Ramos (cell line): Measurements from ENCODE around the gene M6PR.

ENCODE experiments used
- in situ Hi-C: fragments of 300-500 bp; cut with MboI; formaldehyde crosslinking; loops from one replicate; pipeline ENCODE4 v1.14.3; 2022; ENCODE audit warnings: low sequenced_read_pairs; ENCODE audit not compliant: unreplicated experiment

The M6PR gene

DNA sequence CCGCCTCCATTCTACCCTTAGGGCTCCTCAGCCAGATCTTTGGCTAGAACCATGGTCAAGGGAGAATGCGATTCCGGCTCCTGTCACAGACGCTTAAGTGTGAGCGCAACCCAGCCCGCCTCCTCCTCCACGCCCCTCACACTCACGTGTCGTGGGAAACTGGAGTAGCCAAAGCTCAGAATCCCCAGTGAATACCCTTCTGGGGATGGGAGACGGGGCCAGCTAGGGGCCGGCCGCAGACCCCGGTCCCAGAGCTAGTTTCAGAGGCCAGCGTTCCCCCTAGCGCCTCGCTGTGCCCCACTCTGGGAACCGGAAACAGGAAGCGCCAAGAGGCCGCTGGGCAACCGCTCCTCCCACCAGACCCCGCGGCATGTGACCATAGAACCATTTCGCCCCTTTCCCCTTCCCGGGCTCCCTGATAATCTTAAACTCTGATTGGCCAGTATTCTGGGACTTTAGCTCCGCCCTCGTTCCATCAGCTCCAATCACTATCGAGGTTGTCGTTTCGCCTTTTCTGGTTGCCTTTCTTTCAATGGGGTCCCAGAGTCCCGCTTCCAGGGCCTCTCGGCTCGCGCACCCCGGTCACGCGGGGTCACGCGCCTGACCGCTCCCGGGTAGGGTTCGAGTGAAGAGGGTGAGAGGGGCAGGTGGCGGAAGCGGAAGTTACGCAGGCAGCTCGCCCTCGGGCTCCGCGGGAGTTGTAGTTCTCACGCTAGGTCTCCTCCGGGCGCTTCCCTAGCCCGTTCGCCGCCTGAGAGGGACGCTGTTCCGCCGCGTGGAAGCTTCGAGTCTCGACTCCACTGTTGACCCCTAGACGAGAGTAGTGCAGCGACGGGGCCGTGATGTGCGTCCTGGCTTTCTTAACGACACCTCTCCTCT is at the start of gene M6PR:
M6PR (minus strand) TSS at position 304 of the 879 bp plus-strand sequence. CDS start 3,241 bp downstream, outside the sequence.
- in situ Hi-C loops: no loop called here

GRCh38 chr12:8996682-8997405 is 47.4 kb upstream of the M6PR start:
- in situ Hi-C loops: no loop called here

- in situ Hi-C loops: no loop called here
Measured at GRCh38 chr12:8995021-8995775, 45.8 kb upstream of the M6PR start.

DNA sequence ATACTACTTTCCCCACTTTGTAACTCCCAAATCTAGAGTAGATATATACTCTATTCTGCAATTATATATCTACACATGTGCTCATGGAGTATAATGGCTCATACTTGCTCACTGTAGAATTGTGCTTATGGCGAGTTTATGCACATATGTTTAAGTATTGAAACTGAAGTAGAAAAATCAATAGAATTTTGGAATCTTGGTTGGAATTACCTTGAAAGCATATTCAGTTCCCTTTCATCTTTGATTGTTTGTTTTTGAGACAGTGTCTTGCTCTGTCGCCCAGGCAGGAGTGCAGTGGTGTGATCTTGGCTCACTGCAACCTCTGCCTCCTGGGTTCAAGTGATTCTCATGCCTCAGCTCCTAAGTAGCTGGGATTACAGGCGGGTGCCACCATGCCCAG is 44.4 kb upstream of the M6PR start:
- in situ Hi-C loops: no loop called here

- in situ Hi-C loops: no loop called here
Measured at GRCh38 chr12:8991371-8992345, 42.2 kb upstream of the M6PR start.

DNA sequence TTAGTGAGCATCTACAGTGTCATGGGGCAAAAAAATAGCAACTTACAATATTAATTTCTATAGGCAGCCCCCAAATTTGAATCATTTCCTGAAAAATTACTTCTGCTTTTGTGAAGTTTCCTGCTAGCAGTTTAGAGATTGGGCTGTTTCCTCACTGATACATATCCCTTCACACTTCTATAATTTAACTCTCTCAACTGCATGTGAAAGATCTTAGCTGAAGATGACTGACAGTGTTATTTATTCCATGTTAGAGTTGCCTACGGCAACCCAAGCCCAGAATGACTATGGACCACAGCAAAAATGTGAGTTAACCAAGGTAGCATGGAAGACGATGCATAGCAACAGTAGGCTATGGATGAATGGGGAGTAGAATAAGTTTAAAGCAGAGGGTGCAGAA is 40.0 kb upstream of the M6PR start, which contains the start of gene KLRG1:
KLRG1 (plus strand) TSS at position 134 of the 400 bp plus-strand sequence; CDS start at position 224, 90 bp downstream.
- in situ Hi-C loops: no loop called here

DNA sequence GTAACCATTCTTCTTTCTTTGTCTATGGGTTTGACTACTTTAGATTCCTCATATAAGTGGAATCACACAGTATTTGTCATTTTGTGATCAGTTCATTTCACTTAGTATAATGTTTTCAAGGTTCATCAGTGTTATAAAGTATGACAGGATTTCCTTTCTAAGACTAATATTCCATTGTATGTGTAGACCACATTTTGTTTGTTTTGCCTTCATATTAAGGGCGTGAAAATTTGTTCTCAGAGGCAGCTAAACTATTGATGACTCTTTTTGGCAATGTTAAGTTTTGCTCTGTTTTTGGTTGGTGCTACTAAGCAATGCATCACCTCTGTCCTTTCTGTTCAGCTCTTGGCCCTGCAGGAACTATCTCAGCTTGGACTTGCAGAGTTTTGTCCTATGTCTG is 38.2 kb upstream of the M6PR start:
- in situ Hi-C loops: no loop called here

DNA sequence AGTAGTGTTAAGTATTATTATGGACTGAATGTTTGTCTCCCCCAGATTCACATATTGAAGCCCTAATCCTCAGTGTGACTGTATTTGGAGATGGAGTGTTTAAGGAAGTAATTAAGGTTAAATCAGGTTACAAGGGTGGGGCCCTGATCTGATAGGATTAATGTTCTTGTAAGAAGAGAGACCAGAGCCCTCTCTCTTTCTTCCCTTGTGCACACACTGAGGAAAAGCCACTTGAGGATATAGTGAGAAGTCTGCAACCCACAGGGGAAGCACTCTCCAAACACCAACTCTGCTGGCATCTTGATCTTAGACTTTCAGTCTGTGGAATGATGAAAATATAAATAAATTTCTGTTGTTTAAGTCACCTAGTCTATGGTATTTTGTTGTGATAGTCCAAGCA is 37.7 kb upstream of the M6PR start:
- in situ Hi-C loops: no loop called here

GRCh38 chr12:8985213-8985754 is 35.8 kb upstream of the M6PR start:
- in situ Hi-C loops: no loop called here

GRCh38 chr12:8980137-8980536 is 30.7 kb upstream of the M6PR start:
- in situ Hi-C loops: no loop called here

DNA sequence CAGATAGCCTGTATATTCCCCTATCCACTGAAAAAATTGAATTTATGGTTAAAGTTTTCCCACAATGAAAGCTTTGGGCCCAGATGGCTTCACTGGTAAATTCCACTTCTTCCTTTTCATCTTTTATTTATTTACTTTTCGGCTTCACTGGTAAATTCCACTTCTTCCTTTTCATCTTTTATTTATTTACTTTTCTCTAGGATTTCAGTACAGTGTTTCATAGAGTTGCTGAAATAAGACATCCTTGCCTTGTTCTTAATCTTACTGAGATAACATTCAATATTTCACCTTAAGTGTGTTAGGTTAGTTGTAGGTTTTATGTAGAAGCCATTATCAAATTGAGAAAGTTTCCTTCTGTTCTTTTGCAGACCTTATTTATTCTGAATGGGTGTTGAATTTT is 21.0 kb upstream of the M6PR start:
- in situ Hi-C loops: no loop called here

DNA sequence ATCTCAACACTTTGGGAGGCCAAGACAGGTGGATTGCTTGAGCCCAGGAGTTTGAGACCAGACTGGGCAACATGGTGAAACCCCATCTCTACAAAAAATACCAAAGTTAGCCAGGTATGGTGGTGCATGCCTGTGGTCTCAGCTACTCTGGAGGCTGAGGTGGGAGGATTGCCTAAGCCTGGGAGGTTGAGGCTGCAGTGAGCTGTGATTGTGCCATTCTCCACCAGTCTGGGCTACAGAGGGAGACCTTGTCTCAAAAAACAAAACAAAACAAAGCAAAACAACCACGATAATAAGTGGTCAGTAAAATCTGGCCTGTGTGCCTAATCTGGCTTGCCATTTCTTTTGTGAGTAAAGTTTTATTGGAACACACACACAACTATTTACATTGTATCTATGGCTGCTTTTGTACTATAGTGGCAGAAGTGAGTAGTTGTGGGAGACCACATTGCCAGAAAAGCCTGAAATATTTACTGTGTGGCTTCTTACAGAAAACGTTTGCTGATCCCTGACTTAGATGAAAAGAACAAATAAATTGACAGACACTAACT is 20.5 kb upstream of the M6PR start:
- in situ Hi-C loops: no loop called here

DNA sequence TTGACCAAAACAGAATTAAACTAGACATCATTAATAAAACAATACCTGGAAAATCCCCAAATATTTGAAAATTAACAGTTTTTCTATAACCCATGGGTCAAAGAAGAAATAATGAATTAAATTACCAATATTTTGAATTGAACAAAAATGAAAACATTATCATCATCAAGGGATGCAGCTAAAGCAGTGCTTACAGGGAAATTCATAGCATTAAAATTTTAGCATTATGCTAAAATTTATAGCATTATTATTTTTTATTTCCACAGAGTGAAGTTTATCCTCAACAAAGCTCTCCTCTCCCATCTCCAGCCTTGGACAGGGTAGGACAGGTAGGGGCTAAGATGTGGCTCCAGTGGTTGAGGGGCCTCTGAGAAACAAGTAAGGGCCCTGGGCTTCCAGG is 19.3 kb upstream of the M6PR start:
- in situ Hi-C loops: no loop called here

GRCh38 chr12:8960176-8960575 is 10.7 kb upstream of the M6PR start:
- in situ Hi-C loops: no loop called here

DNA sequence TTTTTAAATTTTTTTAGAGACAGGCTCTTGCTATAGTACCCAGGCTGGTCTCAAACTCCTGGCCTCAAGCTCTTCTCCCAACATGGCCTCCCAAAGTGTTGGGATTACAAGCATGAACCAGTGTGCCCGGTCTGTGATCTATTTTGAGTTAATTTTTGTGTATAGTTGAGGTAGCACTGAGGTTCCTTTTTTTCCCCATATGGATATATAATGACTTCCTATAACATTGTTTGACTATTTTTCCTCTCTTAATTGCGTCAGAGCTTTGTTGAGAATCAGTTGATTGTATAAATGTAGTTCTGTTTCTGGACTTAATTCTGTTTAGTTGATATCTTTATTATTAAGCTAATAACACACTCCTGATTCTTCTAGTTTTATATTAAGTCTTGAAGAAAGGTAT is 8.6 kb upstream of the M6PR start:
- in situ Hi-C loops: no loop called here

GRCh38 chr12:8957561-8957960 is 8.1 kb upstream of the M6PR start:
- in situ Hi-C loops: no loop called here

GRCh38 chr12:8956772-8957171 is 7.3 kb upstream of the M6PR start:
- in situ Hi-C loops: no loop called here

- in situ Hi-C loops: no loop called here
Measured at GRCh38 chr12:8956073-8956472, 6.6 kb upstream of the M6PR start.

DNA sequence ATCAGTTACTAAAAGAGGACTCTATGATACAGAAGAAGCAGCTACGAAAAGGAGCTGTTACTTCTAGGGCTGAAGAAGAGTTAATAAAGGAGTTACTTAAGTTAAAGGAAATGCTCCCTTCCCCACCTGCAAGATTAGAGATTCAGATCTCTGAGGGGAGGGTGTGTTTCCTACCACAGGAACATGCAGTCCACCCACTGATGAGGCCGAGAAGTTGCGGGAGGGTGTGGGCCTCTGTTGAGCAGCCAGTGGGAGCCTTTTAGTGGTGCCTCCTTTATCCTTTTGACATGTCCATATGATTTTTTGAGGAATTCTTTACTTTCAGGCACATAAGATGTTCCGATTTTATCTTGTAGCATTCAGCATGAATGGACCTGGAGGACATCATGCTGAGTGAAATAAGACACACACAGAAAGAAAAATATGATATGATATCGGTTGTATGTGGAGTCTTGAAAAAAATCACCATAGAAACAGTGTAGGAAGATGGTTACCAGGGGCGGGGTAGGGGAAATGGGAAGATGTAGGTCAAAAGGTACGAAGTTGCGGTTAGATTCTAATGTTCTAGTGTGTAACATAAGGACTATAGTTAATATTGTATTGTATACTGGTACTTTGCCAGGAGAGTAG is 4.4 kb upstream of the M6PR start:
- in situ Hi-C loops: no loop called here
